SJSA1 (cell line): ENCODE measurements around the gene INSL3. TPM values are rescaled to one million over a fixed set of nuclear protein-coding genes. Genes with fewer than 3 reads are reported as not detected.

Experiments
- DNase-seq, 2 experiments: peaks; one replicate each; pipeline ENCODE4 v3.0.0-alpha.2; 2015 to 2020; ENCODE audit warnings: low spot score in 2 of 2, low read depth in 1 of 2
- H3K27ac ChIP-seq: fragments of 250-450 bp; sonication (Bioruptor Pico); 2 replicates; pipeline ENCODE4 v1.5.1; 2020; ENCODE audit warnings: mild to moderate bottlenecking, moderate library complexity
- H3K27me3 ChIP-seq: fragments of 250-450 bp; sonication (Bioruptor Pico); replicated peaks from 2 replicates; pipeline ENCODE4 v1.5.1; 2020; ENCODE audit warnings: mild to moderate bottlenecking, moderate library complexity
- H3K36me3 ChIP-seq: fragments of 250-450 bp; sonication (Bioruptor Pico); 2 replicates; pipeline ENCODE4 v1.5.1; 2020; ENCODE audit warnings: mild to moderate bottlenecking
- H3K4me1 ChIP-seq: fragments of 250-450 bp; sonication (Bioruptor Pico); replicated peaks from 2 replicates; pipeline ENCODE4 v1.6.1; 2021; ENCODE audit warnings: mild to moderate bottlenecking
- H3K4me3 ChIP-seq: fragments of 250-450 bp; sonication (Bioruptor Pico); 2 replicates; pipeline ENCODE4 v1.5.1; 2020; ENCODE audit warnings: mild to moderate bottlenecking
- H3K9me3 ChIP-seq: fragments of 250-450 bp; sonication (Bioruptor Pico); replicated peaks from 2 replicates; pipeline ENCODE4 v1.5.1; 2020; ENCODE audit warnings: mild to moderate bottlenecking
- total RNA-seq: library from RNA; depleted of rRNA; stranded (reverse); fragments of >200 nt; shearing (Covaris generic); gene quantifications from 2 replicates; pipeline ENCODE4 v1.2.3, GENCODE V29; 2014

The INSL3 gene
- total RNA-seq, 1 experiment from 2014 or later = not detected

DNA sequence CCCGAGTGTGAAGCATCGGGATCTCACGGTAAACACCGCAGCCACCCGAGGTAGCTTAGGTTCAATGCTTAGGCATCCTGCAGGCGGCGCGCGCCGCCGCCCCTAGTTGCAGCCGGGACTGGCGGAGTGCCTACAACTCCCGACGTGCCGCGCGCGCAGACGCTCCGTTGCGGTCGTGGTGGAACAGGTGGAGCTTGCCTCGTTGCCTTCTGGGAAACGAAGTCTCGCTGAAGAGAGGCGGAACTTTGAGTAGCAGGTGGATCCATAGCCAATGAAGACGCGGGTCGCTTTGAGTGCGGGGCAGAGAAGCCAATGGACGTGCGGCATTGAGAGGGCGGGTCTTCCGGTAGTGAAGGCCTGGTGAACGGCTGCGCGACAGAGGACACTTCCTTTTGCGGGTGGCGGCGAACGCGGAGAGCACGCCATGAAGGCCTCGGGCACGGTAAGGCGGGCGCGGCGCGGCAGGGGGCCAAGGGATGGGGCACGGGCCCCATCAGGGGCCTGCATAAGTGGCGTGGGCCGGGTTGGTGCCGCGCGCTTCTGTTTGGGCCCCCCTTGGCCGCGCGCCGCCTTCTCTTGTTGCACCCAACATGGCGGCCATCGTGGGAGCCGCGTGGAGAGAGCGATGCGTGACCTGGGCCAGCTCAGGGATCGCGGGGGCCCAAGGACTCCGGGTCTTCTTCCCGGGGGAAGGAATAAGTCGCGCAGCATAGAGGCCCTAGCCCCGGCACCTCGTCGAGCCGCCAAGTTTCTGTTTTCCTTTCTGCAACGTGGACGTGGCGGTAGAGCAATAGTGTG, 38.4 kb upstream of the INSL3 start, which contains the start of gene RPL18A:
TSS of gene RPL18A (plus strand) at position 378 of the 798 bp plus-strand sequence. CDS start at position 425, 47 bp downstream.
- no peaks in the 10 kb centered on the region for H3K27me3 ChIP-seq
- peaks cover 50% of the 10 kb centered on the region for H3K36me3 ChIP-seq
- no peaks in the 10 kb centered on the region for H3K9me3 ChIP-seq
- peaks cover 11% of the 10 kb centered on the region for H3K4me1 ChIP-seq
- peak; percentile 97 to 99 for DNase-seq
- H3K4me3 ChIP-seq = peak within 1 kb of the TSS; percentile 89
- H3K27ac ChIP-seq = peak within 1 kb of the TSS; percentile 62

GRCh38 chr19:17855280-17856152, 34.2 kb upstream of the INSL3 start:
- DNase-seq = peak; percentile 50 to 83
- H3K4me3 ChIP-seq = no peak overlapping the region
- peaks cover 8% of the 10 kb centered on the region for H3K36me3 ChIP-seq
- no peak overlapping the region for H3K27ac ChIP-seq
- no peaks in the 10 kb centered on the region for H3K27me3 ChIP-seq
- no peaks in the 10 kb centered on the region for H3K9me3 ChIP-seq
- peaks cover 4% of the 10 kb centered on the region for H3K4me1 ChIP-seq

DNA sequence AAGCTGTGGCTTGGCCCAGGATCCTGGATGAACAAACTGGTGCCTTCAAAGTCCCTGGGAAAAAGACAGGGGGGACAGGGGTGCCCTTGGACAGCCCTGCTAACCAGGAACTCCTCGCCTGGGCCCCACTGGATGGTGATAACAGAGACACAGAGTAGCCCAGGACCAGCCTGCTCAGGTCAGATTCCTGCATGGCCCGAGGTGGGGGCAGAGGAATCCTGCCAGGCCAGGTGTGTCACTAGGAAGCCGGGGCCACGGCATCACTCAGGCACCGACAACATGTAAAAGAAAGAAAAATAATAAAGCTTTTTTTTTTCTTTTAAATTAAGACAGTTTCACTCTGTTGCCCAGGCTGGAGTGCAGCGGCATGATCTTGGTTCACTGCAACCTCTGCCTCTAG, 32.7 kb upstream of the INSL3 start:
- no peaks in the 10 kb centered on the region for H3K36me3 ChIP-seq
- H3K9me3 ChIP-seq = no peaks in the 10 kb centered on the region
- H3K4me1 ChIP-seq = peaks cover 9% of the 10 kb centered on the region
- H3K4me3 ChIP-seq = no peak overlapping the region
- no peak overlapping the region for H3K27ac ChIP-seq
- no peaks in the 10 kb centered on the region for H3K27me3 ChIP-seq
- DNase-seq = no peak

GRCh38 chr19:17848595-17849292, 27.4 kb upstream of the INSL3 start:
- Histone ChIP-seq H3K9me3 (no peaks in the 10 kb centered on the region), H3K27ac (no peak overlapping the region; the same call in 1 of the 2 replicates), H3K27me3 (no peaks in the 10 kb centered on the region), H3K4me1 (peaks cover 20% of the 10 kb centered on the region), H3K36me3 (no peaks in the 10 kb centered on the region), H3K4me3 (no peak overlapping the region)
- no peak for DNase-seq

DNA sequence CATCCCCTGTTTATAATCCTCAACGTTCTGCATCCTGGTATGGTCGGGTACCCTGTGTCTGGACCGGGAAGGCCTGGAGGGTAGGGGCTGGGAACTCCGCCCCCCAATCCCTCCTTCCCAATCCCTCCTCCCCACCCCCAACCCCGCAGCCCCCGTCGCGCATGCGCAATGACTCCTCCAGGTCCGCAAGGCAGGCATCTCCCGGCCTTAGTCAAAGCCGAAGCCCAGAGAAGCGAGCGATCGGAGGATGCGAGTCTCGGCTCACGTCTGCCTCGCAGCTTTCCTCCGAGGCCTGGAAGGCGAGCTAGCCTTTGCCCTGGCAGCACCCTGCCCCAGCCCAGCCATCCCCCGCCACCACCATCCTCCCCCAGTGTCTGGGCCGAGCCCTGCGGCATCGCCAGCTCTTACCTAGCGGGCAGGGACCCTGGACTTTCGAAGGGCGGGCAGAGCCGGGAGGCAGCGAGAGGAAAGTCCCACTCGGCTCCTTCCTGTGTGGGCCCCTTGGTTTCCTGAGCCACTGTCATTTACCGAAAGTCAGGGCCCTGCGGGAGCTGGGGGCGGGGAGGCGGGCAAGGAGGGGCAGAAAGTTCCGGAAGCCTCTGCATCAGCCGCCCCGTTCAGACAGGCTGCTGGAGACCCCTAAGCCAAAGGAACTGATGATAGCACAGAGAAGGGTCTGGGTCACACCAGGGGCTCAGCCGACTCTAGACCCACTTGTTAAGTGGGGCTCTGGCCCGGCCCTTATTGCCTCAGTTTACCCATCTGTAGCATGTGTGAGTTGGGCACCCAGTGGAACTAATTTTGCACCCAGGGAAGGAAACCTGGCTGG, 26.4 kb upstream of the INSL3 start, which contains the start of gene JAK3:
TSS of gene JAK3 (minus strand) at position 445 of the 829 bp plus-strand sequence. CDS start 3,565 bp downstream, outside the sequence.
- Histone ChIP-seq H3K9me3 (no peaks in the 10 kb centered on the region), H3K4me3 (peak within 1 kb of the TSS; percentile 36), H3K27ac (peak within 1 kb of the TSS; percentile 72), H3K36me3 (no peaks in the 10 kb centered on the region), H3K27me3 (no peaks in the 10 kb centered on the region), H3K4me1 (peaks cover 20% of the 10 kb centered on the region)
- peak in 1 of 2 experiments; percentile 87 for DNase-seq

- Histone ChIP-seq H3K4me3 (no peak overlapping the region), H3K9me3 (no peaks in the 10 kb centered on the region), H3K27me3 (no peaks in the 10 kb centered on the region), H3K36me3 (0 out of 2 replicates have a peak, but pooled peaks cover 1% of the 10 kb centered on the region), H3K4me1 (peaks cover 20% of the 10 kb centered on the region), H3K27ac (no peak overlapping the region)
- no peak for DNase-seq
Observed at GRCh38 chr19:17846146-17846545, 24.8 kb upstream of the INSL3 start.

GRCh38 chr19:17843908-17844490, 22.7 kb upstream of the INSL3 start:
- Histone ChIP-seq H3K9me3 (no peaks in the 10 kb centered on the region), H3K27me3 (no peaks in the 10 kb centered on the region), H3K36me3 (0 out of 2 replicates have a peak, but pooled peaks cover 3% of the 10 kb centered on the region), H3K27ac (no peak overlapping the region), H3K4me1 (peaks cover 11% of the 10 kb centered on the region), H3K4me3 (no peak overlapping the region)
- DNase-seq = no peak

GRCh38 chr19:17843292-17843827, 22.0 kb upstream of the INSL3 start:
- no peak overlapping the region for H3K4me3 ChIP-seq
- peaks cover 11% of the 10 kb centered on the region for H3K4me1 ChIP-seq
- DNase-seq = no peak
- H3K36me3 ChIP-seq = 0 out of 2 replicates have a peak, but pooled peaks cover 3% of the 10 kb centered on the region
- no peaks in the 10 kb centered on the region for H3K9me3 ChIP-seq
- no peak overlapping the region for H3K27ac ChIP-seq
- H3K27me3 ChIP-seq = no peaks in the 10 kb centered on the region

DNA sequence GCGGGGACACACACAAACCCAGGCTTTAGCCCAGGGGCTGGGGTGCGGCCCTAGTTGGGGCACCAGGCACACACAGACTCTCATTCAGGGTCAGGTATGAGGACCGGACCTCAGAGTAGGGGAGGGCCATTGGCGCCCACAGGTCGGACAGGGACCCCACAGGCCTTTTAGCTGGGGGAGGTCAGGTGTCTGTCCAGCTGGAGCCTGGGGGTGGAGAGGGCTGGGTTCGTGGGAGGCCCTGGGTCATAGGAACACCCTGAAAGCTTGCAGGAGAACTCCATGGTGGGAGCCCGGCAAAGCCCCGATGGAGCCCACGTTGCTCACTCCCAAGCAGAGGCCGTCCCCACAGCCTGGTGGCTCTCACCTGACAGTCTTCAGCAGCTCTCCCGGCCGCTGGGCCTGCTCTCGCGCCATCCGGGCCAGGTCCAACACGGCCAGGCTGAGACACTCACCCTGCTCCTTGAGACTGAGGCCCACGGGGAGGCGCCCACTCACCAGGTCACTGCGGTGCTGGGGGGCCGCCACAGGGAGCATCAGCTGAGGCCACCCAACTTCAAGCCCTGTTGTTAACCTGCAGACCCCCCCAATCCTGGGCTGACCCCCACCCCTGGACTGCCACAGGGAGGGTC, 21.5 kb upstream of the INSL3 start:
- no peaks in the 10 kb centered on the region for H3K9me3 ChIP-seq
- no peak for DNase-seq
- no peaks in the 10 kb centered on the region for H3K27me3 ChIP-seq
- H3K4me1 ChIP-seq = peaks cover 5% of the 10 kb centered on the region
- H3K36me3 ChIP-seq = peaks cover 6% of the 10 kb centered on the region; the same call in 1 of the 2 replicates
- H3K4me3 ChIP-seq = no peak overlapping the region
- no peak overlapping the region for H3K27ac ChIP-seq

- Histone ChIP-seq H3K9me3 (no peaks in the 10 kb centered on the region), H3K36me3 (peaks cover 6% of the 10 kb centered on the region; the same call in 1 of the 2 replicates), H3K27me3 (no peaks in the 10 kb centered on the region), H3K4me1 (peaks cover 1% of the 10 kb centered on the region; the same call in 1 of the 2 replicates), H3K27ac (no peak overlapping the region), H3K4me3 (no peak overlapping the region)
- peak in 1 of 2 experiments; percentile 63 for DNase-seq
Observed at GRCh38 chr19:17841810-17842662, 20.7 kb upstream of the INSL3 start.

- Histone ChIP-seq H3K27me3 (no peaks in the 10 kb centered on the region), H3K36me3 (peaks cover 6% of the 10 kb centered on the region; the same call in 1 of the 2 replicates), H3K4me3 (no peak overlapping the region), H3K27ac (no peak overlapping the region), H3K9me3 (no peaks in the 10 kb centered on the region), H3K4me1 (no peaks in the 10 kb centered on the region)
- no peak for DNase-seq
Observed at GRCh38 chr19:17841371-17841809, 20.1 kb upstream of the INSL3 start.
